H1 (cell line): ENCODE data around the gene TUBB1. TPM values are rescaled to one million over a fixed set of nuclear protein-coding genes. Genes with fewer than 3 reads are reported as not detected.

Source experiments
- SIX5 ChIP-seq: IDR thresholded peaks from 2 replicates; pipeline ENCODE4 v1.6.1; 2011; ENCODE audit warnings: mild to moderate bottlenecking, low read depth, low read length
- polyA plus RNA-seq, 7 experiments: library from polyadenylated mRNA; depleted of rRNA in 3 of 7; stranded (reverse) in 5 of 7; unstranded in 2 of 7; fragments of >200 nt in 5 of 7; fragments of 200-250 nt in 2 of 7; gene quantifications; 1 replicate in 5 of 7; 2 replicates in 1 of 7; 4 replicates in 1 of 7; pipeline versions ENCODE4 v1.2.1 to v1.2.3, GENCODE V29; 2011 to 2013; ENCODE audit warnings: missing spikeins in 2 of 7, mixed read lengths in 2 of 7
- total RNA-seq: library from RNA; stranded (reverse); fragmentation: NEBNext Ultra II Directional; extraction: Animal tissue kit (Norgen Biotek cat#: 25700); gene quantifications from 2 replicates; pipeline ENCODE4 v1.2.1, GENCODE V29; 2021

The TUBB1 gene
- total and polyA plus RNA-seq, 2 of the 8 experiments (the other 6 are each of a cell fraction or from before 2014, with no cell fraction given) = not detected

DNA sequence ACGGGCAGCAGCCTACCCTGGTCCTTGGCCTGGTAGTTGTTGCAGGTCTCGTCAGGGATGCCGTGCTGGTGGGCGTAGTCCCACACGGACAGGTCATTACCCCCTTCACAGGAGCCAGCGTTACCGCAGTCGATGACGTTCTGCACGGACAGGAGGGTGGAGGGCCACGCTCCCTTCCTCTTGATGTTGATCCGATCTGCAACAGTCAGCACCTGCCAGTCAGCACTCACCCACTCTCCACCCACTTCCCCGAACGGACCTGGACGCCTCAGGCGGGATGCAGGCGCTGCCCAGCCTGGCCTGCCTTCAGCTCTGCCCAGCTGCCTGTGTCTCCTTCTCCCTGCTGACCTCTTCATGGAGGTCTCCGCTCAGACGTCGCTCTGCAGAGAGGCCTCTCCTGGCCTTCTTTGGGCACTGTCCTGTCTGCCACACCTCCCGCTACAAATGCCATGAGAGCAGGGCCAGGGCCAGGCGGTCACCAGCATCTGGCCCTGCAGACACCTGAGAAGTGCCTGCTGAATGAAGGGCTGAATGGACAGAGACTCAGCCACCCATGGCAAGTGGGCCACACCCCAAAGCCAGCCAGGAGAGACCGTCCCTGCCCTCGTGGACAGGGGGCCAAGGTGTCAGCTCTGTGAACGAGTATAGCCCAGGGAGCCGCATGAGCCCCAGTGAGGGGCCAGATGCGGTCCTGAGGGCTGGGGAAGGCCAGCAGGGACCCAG, 17.6 kb upstream of the TUBB1 start (continued):
- TF ChIP-seq SIX5 = no peak
